Keratinocyte (primary cell): ENCODE measurements around the gene GIT2. TPM values are rescaled to one million over a fixed set of nuclear protein-coding genes. Genes with fewer than 3 reads are reported as not detected.
"Not testable (repeated sequence)": the region's sequence is repeated elsewhere in the genome, so short reads cannot be mapped to it uniquely, and the experiment has no call there.

Source experiments
- DNase-seq: peaks from one replicate; pipeline ENCODE4 v3.0.0-alpha.2; 2011; ENCODE audit warnings: low read depth, missing footprints, low spot score
- FAIRE-seq: peaks from 2 replicates; lab custom pipeline; 2011; peaks lifted over from hg19 to GRCh38; lab: Jason Lieb, UNC
- H2AFZ ChIP-seq: 2 replicates; pipeline ENCODE4 v1.6.0; 2012; ENCODE audit warnings: low read length, control low read depth, inconsistent platforms; ENCODE audit not compliant: control insufficient read depth
- H3K27ac ChIP-seq: 2 replicates; pipeline ENCODE4 v1.5.1; 2011; ENCODE audit warnings: low read length; ENCODE audit not compliant: control insufficient read depth, insufficient read depth
- H3K27me3 ChIP-seq: 3 replicates; pipeline ENCODE4 v1.6.0; 2011; ENCODE audit warnings: low read length; ENCODE audit not compliant: control insufficient read depth, insufficient read depth; ENCODE audit errors: extremely low read depth
- H3K36me3 ChIP-seq, 2 experiments: 2 replicates in 1 of 2; 3 replicates in 1 of 2; pipeline ENCODE4 v1.5.1; 2011; ENCODE audit warnings: low read length in 2 of 2, mild to moderate bottlenecking in 1 of 2; ENCODE audit not compliant: control insufficient read depth in 2 of 2, insufficient read depth in 2 of 2; ENCODE audit errors: extremely low read depth in 1 of 2
- H3K4me1 ChIP-seq: 3 replicates; pipeline ENCODE4 v1.5.1; 2011; ENCODE audit warnings: low read length; ENCODE audit not compliant: control insufficient read depth, insufficient read depth; ENCODE audit errors: extremely low read depth
- H3K4me2 ChIP-seq: 3 replicates; pipeline ENCODE4 v1.6.0; 2011; ENCODE audit warnings: low read depth, low read length; ENCODE audit not compliant: control insufficient read depth, insufficient read depth; ENCODE audit errors: extremely low read depth
- H3K4me3 ChIP-seq, 3 experiments: fragments of 200-600 bp in 1 of 3; sonication (generic) in 1 of 3; 2 replicates in 2 of 3; 3 replicates in 1 of 3; pipeline ENCODE4 v1.5.1; 2011 to 2016; ENCODE audit warnings: low read length in 3 of 3, mild to moderate bottlenecking in 3 of 3, control low read depth in 2 of 3, inconsistent platforms in 1 of 3, low read depth in 1 of 3, mixed read lengths in 1 of 3, mixed run types in 1 of 3, moderate library complexity in 1 of 3; ENCODE audit not compliant: control insufficient read depth in 2 of 3, insufficient read depth in 2 of 3; ENCODE audit errors: extremely low read depth in 1 of 3
- H3K79me2 ChIP-seq: 2 replicates; pipeline ENCODE4 v1.6.0; 2012; ENCODE audit warnings: low read length; ENCODE audit not compliant: control insufficient read depth, insufficient read depth
- H3K9ac ChIP-seq: 3 replicates; pipeline ENCODE4 v1.6.0; 2011; ENCODE audit warnings: low read length; ENCODE audit not compliant: control insufficient read depth, insufficient read depth; ENCODE audit errors: extremely low read depth
- H3K9me1 ChIP-seq: 3 replicates; pipeline ENCODE4 v1.6.0; 2011; ENCODE audit warnings: low read length; ENCODE audit not compliant: control insufficient read depth, insufficient read depth; ENCODE audit errors: extremely low read depth
- H3K9me3 ChIP-seq: 2 replicates; pipeline ENCODE4 v1.5.1; 2012; ENCODE audit warnings: low read depth, low read length; ENCODE audit not compliant: control insufficient read depth
- H4K20me1 ChIP-seq: 3 replicates; pipeline ENCODE4 v1.6.0; 2011; ENCODE audit warnings: low read length; ENCODE audit not compliant: control insufficient read depth, insufficient read depth; ENCODE audit errors: extremely low read depth
- EZH2 ChIP-seq: IDR thresholded peaks from one replicate; pipeline ENCODE4 v1.6.1; 2012; ENCODE audit warnings: inconsistent platforms, mild to moderate bottlenecking, low read length, moderate library complexity
- dilution Hi-C: fragments of 300-500 bp; cut with MboI; formaldehyde crosslinking; loops from one replicate; pipeline ENCODE4 v1.7.0; 2020; ENCODE audit warnings: low sequenced_read_pairs; ENCODE audit not compliant: extremely low pct_ligation_motif_present
- polyA plus RNA-seq, 5 experiments: library from polyadenylated mRNA; depleted of rRNA in 3 of 5; stranded (reverse) in 3 of 5; stranded (forward) in 1 of 5; unstranded in 1 of 5; fragments of >200 nt; gene quantifications; 1 replicate in 1 of 5; 2 replicates in 3 of 5; 3 replicates in 1 of 5; pipeline versions ENCODE4 v1.2.1 to v1.2.3, GENCODE V29; 2011 to 2012; ENCODE audit warnings: missing spikeins in 2 of 5, low read depth in 1 of 5, low replicate concordance in 1 of 5
- TF ChIP-seq, protein P1 (sequence below), 3 experiments: IDR thresholded peaks in 1 of 3; conservative IDR thresholded peaks in 1 of 3; optimal IDR thresholded peaks in 1 of 3; 2 replicates in 2 of 3; 3 replicates in 1 of 3; pipeline versions ENCODE3 to v1.5.1; 2011; ENCODE audit warnings: low read length in 3 of 3, mild to moderate bottlenecking in 3 of 3, moderate library complexity in 2 of 3, control low read depth in 1 of 3, inconsistent platforms in 1 of 3; ENCODE audit not compliant: insufficient read depth in 2 of 3; ENCODE audit errors: extremely low read depth in 1 of 3

GIT2 gene
- polyA plus RNA-seq, 1 donor (not counting 4 experiments of a cell fraction or from before 2014, with no cell fraction given) = 25.9 TPM

GRCh38 chr12:110012137-110012536 is 16.0 kb upstream of the GIT2 start:
- TF ChIP-seq, protein P1, sequence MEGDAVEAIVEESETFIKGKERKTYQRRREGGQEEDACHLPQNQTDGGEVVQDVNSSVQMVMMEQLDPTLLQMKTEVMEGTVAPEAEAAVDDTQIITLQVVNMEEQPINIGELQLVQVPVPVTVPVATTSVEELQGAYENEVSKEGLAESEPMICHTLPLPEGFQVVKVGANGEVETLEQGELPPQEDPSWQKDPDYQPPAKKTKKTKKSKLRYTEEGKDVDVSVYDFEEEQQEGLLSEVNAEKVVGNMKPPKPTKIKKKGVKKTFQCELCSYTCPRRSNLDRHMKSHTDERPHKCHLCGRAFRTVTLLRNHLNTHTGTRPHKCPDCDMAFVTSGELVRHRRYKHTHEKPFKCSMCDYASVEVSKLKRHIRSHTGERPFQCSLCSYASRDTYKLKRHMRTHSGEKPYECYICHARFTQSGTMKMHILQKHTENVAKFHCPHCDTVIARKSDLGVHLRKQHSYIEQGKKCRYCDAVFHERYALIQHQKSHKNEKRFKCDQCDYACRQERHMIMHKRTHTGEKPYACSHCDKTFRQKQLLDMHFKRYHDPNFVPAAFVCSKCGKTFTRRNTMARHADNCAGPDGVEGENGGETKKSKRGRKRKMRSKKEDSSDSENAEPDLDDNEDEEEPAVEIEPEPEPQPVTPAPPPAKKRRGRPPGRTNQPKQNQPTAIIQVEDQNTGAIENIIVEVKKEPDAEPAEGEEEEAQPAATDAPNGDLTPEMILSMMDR (optimal IDR thresholded peaks at IDR 0.05 in 1 of 3, IDR thresholded peaks at IDR 0.05 in 1 of 3, conservative IDR thresholded peaks at IDR 0.05 in 1 of 3; ENCODE audit: extremely low read depth in 1 of 3, insufficient read depth in 2 of 3, low read length in 3 of 3) = no peak
- no peak for TF ChIP-seq EZH2
- H3K4me2 ChIP-seq = no peak overlapping the region
- H2AFZ ChIP-seq = no peak overlapping the region
- H3K79me2 ChIP-seq = peaks cover 38% of the 10 kb centered on the region
- H3K9ac ChIP-seq = no peak overlapping the region
- no peak for DNase-seq
- no peak for FAIRE-seq
- H3K9me1 ChIP-seq = peaks cover 3% of the 10 kb centered on the region
- no peaks in the 10 kb centered on the region for H3K4me1 ChIP-seq
- no peaks in the 10 kb centered on the region for H4K20me1 ChIP-seq
- H3K9me3 ChIP-seq = no peaks in the 10 kb centered on the region
- H3K27me3 ChIP-seq = no peaks in the 10 kb centered on the region
- dilution Hi-C loops = no loop called here
- H3K4me3 ChIP-seq = no peak overlapping the region
- H3K36me3 ChIP-seq = peaks cover 11 to 15% of the 10 kb centered on the region in 2 experiments
- H3K27ac ChIP-seq = no peak overlapping the region

- Histone ChIP-seq H3K4me1 (no peaks in the 10 kb centered on the region), H3K27me3 (no peaks in the 10 kb centered on the region), H3K79me2 (peaks cover 48% of the 10 kb centered on the region), H3K27ac (no peak overlapping the region), H3K4me3 (no peak overlapping the region), H3K36me3 (peaks cover 11 to 15% of the 10 kb centered on the region in 2 experiments), H2AFZ (no peak overlapping the region), H3K9me1 (peaks cover 3% of the 10 kb centered on the region), H3K9ac (no peak overlapping the region), H4K20me1 (no peaks in the 10 kb centered on the region), H3K9me3 (no peaks in the 10 kb centered on the region), H3K4me2 (no peak overlapping the region)
- TF ChIP-seq, protein P1 (optimal IDR thresholded peaks at IDR 0.05 in 1 of 3, IDR thresholded peaks at IDR 0.05 in 1 of 3, conservative IDR thresholded peaks at IDR 0.05 in 1 of 3; ENCODE audit: extremely low read depth in 1 of 3, insufficient read depth in 2 of 3, low read length in 3 of 3) = no peak
- no peak for TF ChIP-seq EZH2
- DNase-seq (no peak), FAIRE-seq (no peak)
- dilution Hi-C loops = no loop called here
These were observed 14.9 kb upstream of the GIT2 start for GRCh38 chr12:110010853-110011723.

DNA sequence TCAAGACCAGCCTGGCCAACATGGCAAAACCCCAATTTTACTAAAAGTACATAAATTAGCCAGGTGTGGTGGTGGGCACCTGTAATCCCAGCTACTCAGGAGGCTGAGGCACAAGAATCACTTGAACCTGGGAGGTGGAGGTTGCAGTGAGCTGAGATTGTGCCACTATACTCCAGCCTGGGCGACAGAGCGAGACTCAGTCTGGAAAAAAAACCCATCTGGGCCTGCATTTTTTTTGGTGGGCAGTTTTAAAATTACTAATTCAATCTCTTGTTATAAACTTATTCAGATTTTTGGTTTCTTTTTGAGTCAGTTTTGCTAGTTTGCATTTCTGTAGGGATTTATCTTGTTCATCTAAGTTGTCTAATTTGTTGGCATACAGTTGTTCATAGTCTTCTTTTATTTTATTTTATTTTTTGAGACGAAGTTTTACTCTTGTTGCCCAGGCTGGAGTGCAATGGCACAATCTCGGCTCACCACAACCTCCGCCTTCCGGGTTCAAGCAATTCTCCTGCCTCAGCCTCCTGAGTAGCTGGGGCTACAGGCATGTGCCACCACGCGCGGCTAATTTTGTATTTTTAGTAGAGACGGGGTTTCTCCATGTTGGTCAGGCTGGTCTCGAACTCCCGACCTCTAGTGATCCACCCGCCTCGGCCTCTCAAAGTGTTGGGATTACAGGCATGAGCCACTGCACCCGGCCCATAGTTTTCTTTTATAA is 12.7 kb upstream of the GIT2 start:
- FAIRE-seq, dilution Hi-C loops, H3K9ac ChIP-seq, H3K4me3 ChIP-seq, H3K9me1 ChIP-seq, H3K27me3 ChIP-seq, H3K27ac ChIP-seq, H4K20me1 ChIP-seq, H3K4me2 ChIP-seq, H2AFZ ChIP-seq, H3K4me1 ChIP-seq, DNase-seq, H3K9me3 ChIP-seq: not testable (repeated sequence)
- Histone ChIP-seq H3K36me3 (peaks cover 7 to 11% of the 10 kb centered on the region in 2 experiments), H3K79me2 (peaks cover 67% of the 10 kb centered on the region)
